KOPT-K1 (cell line): ENCODE data around the gene THOC3.
"Not testable (repeated sequence)": the region's sequence is repeated elsewhere in the genome, so short reads cannot be mapped to it uniquely, and the experiment has no call there.

Source experiments
- H3K27ac ChIP-seq: fragments of 200-600 bp; sonication (generic); 2 replicates; pipeline ENCODE4 v1.5.1; 2016; ENCODE audit warnings: antibody characterized with exemption, mild to moderate bottlenecking, low read depth, low read length; ENCODE audit not compliant: poor library complexity, severe bottlenecking
- H3K36me3 ChIP-seq: fragments of 200-600 bp; sonication (generic); 2 replicates; pipeline ENCODE4 v1.5.1; 2017; ENCODE audit warnings: antibody characterized with exemption, mild to moderate bottlenecking, low read length, moderate library complexity; ENCODE audit not compliant: insufficient read depth
- H3K9me3 ChIP-seq: fragments of 200-600 bp; sonication (generic); 2 replicates; pipeline ENCODE4 v1.5.1; 2017; ENCODE audit warnings: antibody characterized with exemption, low read length, mild to moderate bottlenecking; ENCODE audit not compliant: insufficient read depth, poor library complexity, severe bottlenecking

Gene THOC3

GRCh38 chr5:175967471-175968372 lies at the start of gene THOC3:
Gene THOC3 (minus strand): TSS chr5:175968315. CDS start chr5:175968208, 107 bp downstream.
- not testable (repeated sequence) for H3K9me3 ChIP-seq, H3K36me3 ChIP-seq
- peak within 1 kb of the TSS; percentile 56 for H3K27ac ChIP-seq

- H3K9me3 ChIP-seq, H3K36me3 ChIP-seq, H3K27ac ChIP-seq: not testable (repeated sequence)
These were observed 49.2 kb upstream of the THOC3 start for GRCh38 chr5:176017324-176017723.

- H3K9me3 ChIP-seq, H3K27ac ChIP-seq, H3K36me3 ChIP-seq: not testable (repeated sequence)
These were observed 46.2 kb upstream of the THOC3 start for GRCh38 chr5:176014360-176014759.

GRCh38 chr5:176011088-176011487 lies 43.0 kb upstream of the THOC3 start:
- not testable (repeated sequence) for H3K36me3 ChIP-seq, H3K27ac ChIP-seq, H3K9me3 ChIP-seq

GRCh38 chr5:176010202-176010601 lies 42.1 kb upstream of the THOC3 start:
- not testable (repeated sequence) for H3K27ac ChIP-seq, H3K36me3 ChIP-seq, H3K9me3 ChIP-seq

GRCh38 chr5:176007220-176007619 lies 39.1 kb upstream of the THOC3 start:
- not testable (repeated sequence) for H3K36me3 ChIP-seq, H3K27ac ChIP-seq, H3K9me3 ChIP-seq

DNA sequence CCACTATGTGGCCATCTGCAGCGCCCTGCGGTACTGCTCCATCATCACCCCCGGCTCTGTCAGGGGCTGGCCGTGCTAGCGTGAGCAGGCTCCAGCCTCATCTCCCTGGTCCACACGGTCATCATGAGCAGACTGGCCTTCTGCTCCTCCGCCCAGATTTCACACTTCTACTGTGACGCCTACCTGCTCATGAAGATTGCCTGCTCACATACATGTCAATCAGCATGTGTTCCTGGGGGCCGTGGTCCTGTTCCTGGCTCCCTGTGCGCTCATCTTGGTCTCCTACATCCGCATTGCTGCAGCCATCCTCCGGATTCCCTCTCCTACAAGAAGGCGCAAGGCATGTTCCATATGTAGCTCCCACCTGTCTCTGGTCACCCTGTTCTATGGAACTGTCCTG lies 38.7 kb upstream of the THOC3 start:
- not testable (repeated sequence) for H3K27ac ChIP-seq, H3K36me3 ChIP-seq, H3K9me3 ChIP-seq

- H3K36me3 ChIP-seq, H3K27ac ChIP-seq, H3K9me3 ChIP-seq: not testable (repeated sequence)
These were observed 29.9 kb upstream of the THOC3 start for GRCh38 chr5:175997979-175998378.

DNA sequence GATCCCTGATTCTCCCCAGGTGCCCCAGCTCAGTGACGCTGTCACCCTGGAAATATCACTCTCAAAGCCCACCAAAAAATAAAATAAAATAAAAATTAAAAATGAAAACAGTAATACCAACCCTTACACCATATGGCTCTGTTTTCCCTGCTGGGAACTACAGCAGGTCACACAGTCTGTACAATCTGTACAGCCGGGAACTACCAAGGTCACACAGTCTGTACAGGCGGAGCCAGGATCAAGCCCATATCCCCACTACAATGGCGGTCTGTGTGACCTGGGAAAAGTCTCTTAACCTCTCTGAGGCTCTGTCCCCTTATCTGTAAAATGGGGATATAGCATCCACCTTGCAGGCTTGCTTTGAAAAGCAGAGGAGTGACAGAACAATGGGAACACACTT lies 29.4 kb upstream of the THOC3 start:
- H3K9me3 ChIP-seq, H3K36me3 ChIP-seq, H3K27ac ChIP-seq: not testable (repeated sequence)

DNA sequence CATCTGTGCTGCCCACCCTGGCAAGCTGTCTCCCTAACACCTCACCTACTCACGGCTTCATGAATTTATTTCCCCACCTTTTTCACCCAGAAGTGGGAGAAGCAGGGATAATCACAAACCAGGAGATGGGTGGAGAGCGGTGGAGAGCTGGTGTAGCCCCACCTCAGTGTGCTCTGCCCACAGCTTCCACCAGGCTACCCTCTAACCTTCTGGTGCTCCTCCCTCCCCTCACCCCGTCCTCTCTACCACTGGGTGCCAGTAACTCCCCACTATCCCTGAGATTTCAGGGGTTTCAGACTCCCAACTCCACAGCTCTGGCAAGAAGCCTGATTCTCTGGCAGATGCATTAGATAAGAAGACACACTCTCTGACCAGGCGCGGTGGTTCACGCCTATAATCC lies 28.7 kb upstream of the THOC3 start:
- H3K9me3 ChIP-seq, H3K27ac ChIP-seq, H3K36me3 ChIP-seq: not testable (repeated sequence)

DNA sequence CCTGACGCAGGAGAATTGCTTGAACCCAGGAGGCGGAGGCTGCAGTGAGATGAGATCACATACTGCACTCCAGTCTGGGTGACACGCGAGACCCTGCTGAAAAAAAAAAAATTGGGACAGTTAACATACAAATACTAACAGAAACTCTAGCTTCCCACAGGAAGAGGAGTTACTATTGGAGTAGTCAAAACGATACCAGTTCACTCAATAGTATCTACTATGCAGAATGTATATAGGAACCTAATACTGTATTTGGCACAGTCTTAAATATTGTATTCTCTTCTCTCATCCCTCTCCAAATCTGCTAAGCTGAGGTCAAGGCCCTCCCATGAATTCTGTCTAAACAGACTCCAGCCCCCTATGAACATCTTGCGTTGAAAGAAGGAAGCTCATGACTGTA lies 27.4 kb upstream of the THOC3 start:
- not testable (repeated sequence) for H3K9me3 ChIP-seq, H3K27ac ChIP-seq

DNA sequence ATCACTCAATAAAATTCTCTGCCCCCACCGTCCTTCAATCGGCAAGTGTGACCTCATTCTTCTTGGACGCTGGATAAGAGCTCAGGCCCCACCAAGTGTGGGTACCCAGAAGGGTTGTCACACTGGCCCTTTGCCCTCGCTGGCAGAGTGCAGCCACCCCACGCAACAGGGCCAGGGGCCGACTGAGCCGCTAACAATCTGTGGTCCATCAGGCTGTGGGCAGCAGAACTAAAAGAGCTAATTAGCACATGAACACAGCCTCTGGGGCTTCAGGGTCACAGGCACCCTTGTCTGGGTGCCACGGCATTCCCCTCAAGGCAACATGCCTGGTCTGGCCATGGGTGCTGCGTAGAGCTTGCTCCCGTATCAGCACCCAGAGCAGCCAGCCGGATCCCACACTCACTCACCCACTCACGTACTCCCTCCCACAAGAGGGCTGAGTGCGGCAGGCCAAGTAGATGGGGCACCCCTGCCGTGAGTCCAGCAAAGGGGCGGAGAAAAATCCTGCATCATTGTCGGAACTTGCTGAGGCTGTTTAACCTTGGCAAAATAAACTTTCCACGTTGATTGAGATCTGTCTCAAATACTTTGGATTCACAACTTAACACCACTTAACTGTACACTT lies 11.4 kb upstream of the THOC3 start:
- H3K9me3 ChIP-seq, H3K36me3 ChIP-seq, H3K27ac ChIP-seq: not testable (repeated sequence)

More for the DNA sequence above, 27.4 kb upstream of the THOC3 start:
- not testable (repeated sequence) for H3K36me3 ChIP-seq

DNA sequence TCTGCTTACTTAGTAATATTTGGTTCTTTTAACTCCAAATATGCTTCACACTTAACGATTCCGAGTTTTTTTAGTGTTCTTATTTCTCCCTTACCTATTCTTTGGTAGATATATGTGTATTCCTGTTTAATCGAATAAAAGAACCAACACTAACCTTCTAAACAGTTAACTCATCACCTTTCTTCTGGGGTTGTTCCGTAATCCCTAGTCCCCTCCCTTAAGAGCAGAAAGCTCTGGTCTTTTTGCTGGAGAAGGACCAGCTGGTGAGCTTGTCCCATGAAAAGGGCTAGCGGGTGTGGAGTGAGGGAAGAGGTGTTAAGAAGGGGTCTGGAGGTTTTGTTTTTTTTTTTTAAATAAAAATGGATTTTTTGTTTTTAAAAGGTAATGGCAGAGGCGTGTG lies 266 bp upstream of the THOC3 start:
- H3K27ac ChIP-seq, H3K36me3 ChIP-seq, H3K9me3 ChIP-seq: not testable (repeated sequence)

DNA sequence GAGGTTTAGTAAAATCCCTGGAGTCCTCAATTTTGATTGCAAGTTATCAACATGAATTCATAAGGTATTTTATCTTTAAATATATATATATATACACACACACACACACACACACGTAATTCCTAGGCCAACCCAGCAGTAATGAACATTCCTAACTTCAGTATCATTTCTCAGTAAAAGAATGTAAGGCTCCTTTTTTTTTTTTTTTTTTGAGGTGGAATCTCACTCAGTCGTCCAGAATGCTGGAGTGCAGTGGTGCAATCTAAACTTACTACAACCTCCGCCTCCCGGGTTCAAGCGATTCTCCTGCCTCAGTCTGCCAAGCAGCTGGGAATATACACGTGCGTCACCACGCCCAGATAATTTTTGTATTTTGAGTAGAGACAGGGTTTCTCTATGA lies 5.8 kb downstream of the THOC3 start:
- H3K27ac ChIP-seq, H3K36me3 ChIP-seq, H3K9me3 ChIP-seq: not testable (repeated sequence)

DNA sequence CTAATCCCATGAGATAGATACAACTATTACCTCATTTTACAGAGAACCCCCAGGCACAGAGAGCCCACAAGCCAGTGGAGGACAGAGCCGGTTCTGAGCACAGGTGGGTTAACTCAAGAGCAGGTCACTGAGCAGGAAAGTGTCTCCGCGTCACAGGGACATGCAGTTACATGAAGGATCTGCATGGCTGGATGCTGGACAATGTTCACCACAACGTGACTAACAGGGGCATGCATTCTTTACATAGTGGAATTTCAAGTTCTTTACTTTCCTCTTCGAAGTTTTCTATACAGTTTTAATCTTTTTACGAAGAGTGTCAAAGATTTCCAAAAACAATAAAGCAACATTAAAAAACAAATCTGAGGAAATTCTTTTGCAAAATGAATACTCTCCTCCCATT lies 7.9 kb downstream of the THOC3 start:
- not testable (repeated sequence) for H3K36me3 ChIP-seq, H3K27ac ChIP-seq, H3K9me3 ChIP-seq

- not testable (repeated sequence) for H3K27ac ChIP-seq, H3K36me3 ChIP-seq, H3K9me3 ChIP-seq
These were observed 9.6 kb downstream of the THOC3 start for GRCh38 chr5:175958515-175958914.
